ENCODE results near the gene GRAMD1A.

GRCh38 chr19:35021596-35021995, 21.5 kb downstream of the GRAMD1A start:
- TF ChIP-seq ZEB2 (IDR thresholded peaks at IDR 0.05) (no peak), SRF (CRISPR knock-in tag; IDR thresholded peaks at IDR 0.05) (no peak)
- TF ChIP-seq, protein P1, sequence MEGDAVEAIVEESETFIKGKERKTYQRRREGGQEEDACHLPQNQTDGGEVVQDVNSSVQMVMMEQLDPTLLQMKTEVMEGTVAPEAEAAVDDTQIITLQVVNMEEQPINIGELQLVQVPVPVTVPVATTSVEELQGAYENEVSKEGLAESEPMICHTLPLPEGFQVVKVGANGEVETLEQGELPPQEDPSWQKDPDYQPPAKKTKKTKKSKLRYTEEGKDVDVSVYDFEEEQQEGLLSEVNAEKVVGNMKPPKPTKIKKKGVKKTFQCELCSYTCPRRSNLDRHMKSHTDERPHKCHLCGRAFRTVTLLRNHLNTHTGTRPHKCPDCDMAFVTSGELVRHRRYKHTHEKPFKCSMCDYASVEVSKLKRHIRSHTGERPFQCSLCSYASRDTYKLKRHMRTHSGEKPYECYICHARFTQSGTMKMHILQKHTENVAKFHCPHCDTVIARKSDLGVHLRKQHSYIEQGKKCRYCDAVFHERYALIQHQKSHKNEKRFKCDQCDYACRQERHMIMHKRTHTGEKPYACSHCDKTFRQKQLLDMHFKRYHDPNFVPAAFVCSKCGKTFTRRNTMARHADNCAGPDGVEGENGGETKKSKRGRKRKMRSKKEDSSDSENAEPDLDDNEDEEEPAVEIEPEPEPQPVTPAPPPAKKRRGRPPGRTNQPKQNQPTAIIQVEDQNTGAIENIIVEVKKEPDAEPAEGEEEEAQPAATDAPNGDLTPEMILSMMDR (IDR thresholded peaks at IDR 0.05 in 2 of 3, conservative IDR thresholded peaks at IDR 0.05 in 1 of 3; ENCODE audit: insufficient read depth in 2 of 3, low read depth in 1 of 3, low read length in 3 of 3), result no peak
